T-helper 2 cell treated with Interferon-gamma antibody and Interleukin-4, amounts not matched to agents 5 μg/mL and 100 μg/mL, for 36 hours (primary cell): ENCODE measurements around the gene THBS2.
"Not testable (repeated sequence)": the region's sequence is repeated elsewhere in the genome, so short reads cannot be mapped to it uniquely, and the experiment has no call there.

Source experiments
- DNase-seq: peaks from one replicate; pipeline ENCODE4 v3.0.0; 2021; ENCODE audit warnings: low spot score
- H3K27ac Mint-ChIP-seq: one replicate; pipeline ENCODE4 v1.8.0; 2021; ENCODE audit warnings: mild to moderate bottlenecking, mixed read lengths
- H3K27me3 Mint-ChIP-seq: one replicate; pipeline ENCODE4 v1.8.0; 2021; ENCODE audit warnings: low read depth, mixed read lengths
- H3K36me3 Mint-ChIP-seq: one replicate; pipeline ENCODE4 v1.8.0; 2021; ENCODE audit warnings: low read depth, mixed read lengths
- H3K4me1 Mint-ChIP-seq: one replicate; pipeline ENCODE4 v1.8.0; 2021; ENCODE audit warnings: low read depth, mixed read lengths
- H3K4me3 Mint-ChIP-seq: one replicate; pipeline ENCODE4 v1.8.0; 2022; ENCODE audit warnings: mild to moderate bottlenecking, moderate library complexity, mixed read lengths
- H3K9me3 Mint-ChIP-seq: one replicate; pipeline ENCODE4 v1.8.0; 2021; ENCODE audit warnings: mixed read lengths

THBS2 gene

DNA sequence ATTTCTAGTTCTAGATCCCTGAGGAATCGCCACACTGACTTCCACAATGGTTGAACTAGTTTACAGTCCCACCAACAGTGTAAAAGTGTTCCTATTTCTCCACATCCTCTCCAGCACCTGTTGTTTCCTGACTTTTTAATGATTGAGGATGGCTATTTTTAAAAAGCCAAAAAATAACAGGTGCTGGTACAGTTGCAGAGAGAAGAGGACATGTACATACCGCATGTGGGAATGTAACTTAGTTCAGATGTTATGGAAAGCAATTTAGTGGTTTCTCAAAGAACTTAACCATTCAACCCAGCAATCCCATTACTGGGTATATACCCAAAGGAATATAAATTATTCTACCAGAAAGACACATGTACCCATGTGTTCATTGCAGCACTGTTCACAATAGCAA is 57.4 kb downstream of the THBS2 start:
- H3K27ac Mint-ChIP-seq, H3K4me1 Mint-ChIP-seq, H3K9me3 Mint-ChIP-seq, DNase-seq, H3K27me3 Mint-ChIP-seq, H3K36me3 Mint-ChIP-seq, H3K4me3 Mint-ChIP-seq: not testable (repeated sequence)

- no peak overlapping the region for H3K27ac Mint-ChIP-seq
- no peak for DNase-seq
- no peak overlapping the region for H3K4me3 Mint-ChIP-seq
These were observed 58.9 kb downstream of the THBS2 start for GRCh38 chr6:169194737-169195136.

GRCh38 chr6:169190970-169191369 is 62.7 kb downstream of the THBS2 start:
- no peak overlapping the region for H3K27ac Mint-ChIP-seq
- no peak overlapping the region for H3K4me3 Mint-ChIP-seq
- no peaks in the 10 kb centered on the region for H3K9me3 Mint-ChIP-seq
- peaks cover 2% of the 10 kb centered on the region for H3K27me3 Mint-ChIP-seq
- DNase-seq = no peak
- H3K36me3 Mint-ChIP-seq = no peaks in the 10 kb centered on the region
- H3K4me1 Mint-ChIP-seq = no peaks in the 10 kb centered on the region

More at GRCh38 chr6:169194737-169195136, 58.9 kb downstream of the THBS2 start:
- Mint-ChIP-seq H3K27me3 (peaks cover 2% of the 10 kb centered on the region), H3K4me1 (no peaks in the 10 kb centered on the region), H3K36me3 (no peaks in the 10 kb centered on the region), H3K9me3 (no peaks in the 10 kb centered on the region)

DNA sequence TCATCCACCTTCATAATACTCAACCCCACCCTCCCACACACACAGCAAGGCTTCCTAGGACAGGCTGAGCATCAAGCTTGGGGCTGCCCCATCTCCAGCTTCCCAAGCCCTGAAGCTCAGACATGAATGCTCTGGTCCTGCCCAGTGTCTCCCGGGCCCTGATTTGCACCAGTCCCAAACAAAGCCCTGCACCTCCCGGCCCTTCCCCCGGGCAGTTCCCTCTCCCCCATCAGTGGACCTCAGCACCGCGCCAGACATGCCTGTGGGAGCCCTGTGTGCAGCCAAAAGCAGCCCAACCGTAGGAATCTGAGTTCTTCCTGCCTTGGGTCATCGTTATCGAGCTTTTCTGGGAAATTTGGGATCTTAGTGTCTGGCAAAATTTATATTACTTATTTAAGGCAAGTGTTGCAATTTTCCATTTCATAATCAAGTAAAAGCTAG is 63.5 kb downstream of the THBS2 start:
- no peak for DNase-seq
- Mint-ChIP-seq H3K4me3 (no peak overlapping the region), H3K36me3 (no peaks in the 10 kb centered on the region), H3K27ac (no peak overlapping the region), H3K27me3 (peaks cover 2% of the 10 kb centered on the region), H3K4me1 (no peaks in the 10 kb centered on the region), H3K9me3 (no peaks in the 10 kb centered on the region)

- Mint-ChIP-seq H3K4me3 (no peak overlapping the region), H3K9me3 (no peaks in the 10 kb centered on the region), H3K4me1 (no peaks in the 10 kb centered on the region), H3K36me3 (no peaks in the 10 kb centered on the region), H3K27ac (no peak overlapping the region), H3K27me3 (peaks cover 2% of the 10 kb centered on the region)
- DNase-seq = no peak
These were observed 64.0 kb downstream of the THBS2 start for GRCh38 chr6:169189686-169190085.

DNA sequence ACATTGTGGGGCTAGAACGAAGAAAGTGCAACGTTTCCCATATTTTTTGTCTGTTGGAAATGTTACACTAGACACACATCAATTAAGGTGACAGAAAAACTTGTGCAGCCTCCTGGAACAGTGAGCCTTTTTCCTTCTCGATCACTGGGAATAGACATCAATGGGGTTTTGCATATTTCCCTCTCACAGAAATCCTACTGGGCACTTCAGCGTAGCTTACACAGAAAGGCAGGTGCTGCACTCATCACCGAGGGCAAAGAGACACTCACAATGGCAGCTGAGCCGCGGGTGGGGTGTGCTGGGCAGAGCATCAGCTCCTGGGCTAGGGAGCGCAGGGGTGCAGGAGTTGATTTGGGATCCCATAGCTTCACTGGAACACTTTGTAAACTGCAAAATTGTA is 64.5 kb downstream of the THBS2 start:
- no peaks in the 10 kb centered on the region for H3K36me3 Mint-ChIP-seq
- peaks cover 2% of the 10 kb centered on the region for H3K27me3 Mint-ChIP-seq
- no peaks in the 10 kb centered on the region for H3K4me1 Mint-ChIP-seq

GRCh38 chr6:169188475-169188874 is 65.2 kb downstream of the THBS2 start:
- Mint-ChIP-seq H3K4me3 (no peak overlapping the region), H3K36me3 (no peaks in the 10 kb centered on the region), H3K27ac (no peak overlapping the region), H3K9me3 (no peaks in the 10 kb centered on the region), H3K4me1 (no peaks in the 10 kb centered on the region), H3K27me3 (peaks cover 2% of the 10 kb centered on the region)
- DNase-seq = no peak

More for the DNA sequence above, 64.5 kb downstream of the THBS2 start:
- no peaks in the 10 kb centered on the region for H3K9me3 Mint-ChIP-seq
- no peak overlapping the region for H3K4me3 Mint-ChIP-seq
- no peak for DNase-seq
- H3K27ac Mint-ChIP-seq = no peak overlapping the region

- Mint-ChIP-seq H3K4me3 (no peak overlapping the region), H3K4me1 (no peaks in the 10 kb centered on the region), H3K27me3 (peaks cover under 1% of the 10 kb centered on the region), H3K27ac (no peak overlapping the region), H3K36me3 (no peaks in the 10 kb centered on the region), H3K9me3 (no peaks in the 10 kb centered on the region)
- no peak for DNase-seq
These were observed 65.6 kb downstream of the THBS2 start for GRCh38 chr6:169188051-169188470.

- no peaks in the 10 kb centered on the region for H3K36me3 Mint-ChIP-seq
- H3K4me1 Mint-ChIP-seq = no peaks in the 10 kb centered on the region
- H3K27me3 Mint-ChIP-seq = no peaks in the 10 kb centered on the region
- H3K27ac Mint-ChIP-seq = no peak overlapping the region
- H3K4me3 Mint-ChIP-seq = no peak overlapping the region
- no peaks in the 10 kb centered on the region for H3K9me3 Mint-ChIP-seq
- DNase-seq = no peak
These were observed 67.0 kb downstream of the THBS2 start for GRCh38 chr6:169186496-169187169.

GRCh38 chr6:169185692-169186485 is 67.8 kb downstream of the THBS2 start:
- Mint-ChIP-seq H3K27me3 (no peaks in the 10 kb centered on the region), H3K4me3 (no peak overlapping the region), H3K36me3 (no peaks in the 10 kb centered on the region), H3K4me1 (no peaks in the 10 kb centered on the region), H3K9me3 (no peaks in the 10 kb centered on the region), H3K27ac (no peak overlapping the region)
- no peak for DNase-seq

GRCh38 chr6:169185011-169185521 is 68.6 kb downstream of the THBS2 start:
- Mint-ChIP-seq H3K4me1 (no peaks in the 10 kb centered on the region), H3K27me3 (no peaks in the 10 kb centered on the region), H3K36me3 (no peaks in the 10 kb centered on the region), H3K27ac (no peak overlapping the region), H3K4me3 (no peak overlapping the region), H3K9me3 (no peaks in the 10 kb centered on the region)
- no peak for DNase-seq

- Mint-ChIP-seq H3K4me1 (no peaks in the 10 kb centered on the region), H3K9me3 (no peaks in the 10 kb centered on the region), H3K27me3 (no peaks in the 10 kb centered on the region), H3K36me3 (no peaks in the 10 kb centered on the region), H3K27ac (no peak overlapping the region), H3K4me3 (no peak overlapping the region)
- DNase-seq = no peak
These were observed 69.2 kb downstream of the THBS2 start for GRCh38 chr6:169184419-169184818.

DNA sequence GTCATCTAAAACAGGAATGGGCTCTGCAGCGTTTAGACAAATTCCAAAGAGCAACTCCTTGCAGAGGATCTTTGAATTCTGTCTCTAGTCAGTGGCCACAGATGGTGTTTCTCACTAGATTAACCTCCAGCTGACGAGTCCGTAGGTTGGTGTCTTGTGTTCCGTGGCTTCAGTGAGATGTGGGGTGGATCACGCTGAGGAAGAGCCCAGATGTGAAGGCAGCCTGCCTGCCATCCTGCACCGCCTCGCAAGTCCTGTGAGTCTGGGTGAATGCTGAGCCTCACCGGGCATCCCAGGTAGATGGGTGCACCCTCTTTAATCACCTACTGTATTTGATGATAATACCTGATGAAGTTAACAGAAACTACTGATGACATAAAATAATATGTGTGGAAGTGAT is 70.4 kb downstream of the THBS2 start:
- Mint-ChIP-seq H3K4me3 (no peak overlapping the region), H3K36me3 (no peaks in the 10 kb centered on the region), H3K27ac (no peak overlapping the region), H3K27me3 (no peaks in the 10 kb centered on the region), H3K4me1 (no peaks in the 10 kb centered on the region), H3K9me3 (no peaks in the 10 kb centered on the region)
- DNase-seq = no peak

DNA sequence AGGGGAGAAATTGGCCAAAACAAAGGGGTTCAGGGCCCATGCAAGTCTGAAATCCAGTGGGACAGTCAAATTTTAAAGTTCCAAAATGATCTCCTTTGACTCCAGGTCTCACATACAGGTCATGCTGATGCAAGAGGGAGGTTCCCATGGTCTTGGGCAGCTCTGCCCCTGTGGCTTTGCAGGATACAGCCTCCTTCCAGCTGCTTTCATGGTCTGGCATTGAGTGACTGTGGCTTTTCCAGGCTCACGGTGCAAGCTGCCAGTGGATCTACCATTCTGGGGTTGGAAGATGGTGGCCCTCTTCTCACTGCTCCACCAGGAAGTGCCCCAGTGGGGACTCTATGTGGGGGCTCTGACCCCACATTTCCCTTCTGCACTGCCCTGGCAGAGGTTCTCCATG is 73.8 kb downstream of the THBS2 start:
- not testable (repeated sequence) for H3K4me1 Mint-ChIP-seq, H3K9me3 Mint-ChIP-seq, DNase-seq, H3K4me3 Mint-ChIP-seq, H3K27ac Mint-ChIP-seq, H3K36me3 Mint-ChIP-seq, H3K27me3 Mint-ChIP-seq
